H1 (cell line): ENCODE measurements around the gene SLC30A2. TPM values are rescaled to one million over a fixed set of nuclear protein-coding genes. Genes with fewer than 3 reads are reported as not detected.
A peak's percentile ranks its signal among the peaks of the same experiment; 100 is the strongest.

Experiments
- ASH2L ChIP-seq: fragments of 200-600, 300-600 bp; sonication (generic); IDR thresholded peaks from one replicate; pipeline ENCODE4 v1.7.1; 2017; ENCODE audit warnings: low read length
- BRCA1 ChIP-seq: IDR thresholded peaks from 2 replicates; pipeline ENCODE4 v1.6.1; 2012; ENCODE audit warnings: low read depth, low read length, improper control_type of control experiment
- CHD7 ChIP-seq: fragments of 300-600 bp; sonication (generic); IDR thresholded peaks from 2 replicates; pipeline ENCODE4 v1.7.1; 2012; ENCODE audit warnings: low read length, moderate library complexity, mild to moderate bottlenecking, inconsistent platforms; ENCODE audit not compliant: insufficient replicate concordance
- EZH2 ChIP-seq: fragments of 200-600 bp; sonication (generic); IDR thresholded peaks from 2 replicates; pipeline ENCODE4 v1.7.1; 2012; ENCODE audit warnings: low read depth, mild to moderate bottlenecking, moderate library complexity, low read length, inconsistent platforms; ENCODE audit not compliant: severe bottlenecking
- KDM5A ChIP-seq: fragments of 200-600 bp; IDR thresholded peaks from 2 replicates; pipeline ENCODE4 v1.7.1; 2012; ENCODE audit warnings: mild to moderate bottlenecking, low read length, inconsistent platforms, mixed read lengths
- NANOG ChIP-seq: IDR thresholded peaks from 2 replicates; pipeline ENCODE4 v1.6.1; 2011; ENCODE audit warnings: low read length, low read depth, mild to moderate bottlenecking, inconsistent platforms; ENCODE audit not compliant: insufficient read depth, poor library complexity, severe bottlenecking
- RFX5 ChIP-seq: IDR thresholded peaks from 2 replicates; pipeline ENCODE4 v1.6.1; 2011; ENCODE audit warnings: low read depth, low read length, improper control_type of control experiment, borderline replicate concordance
- SP1 ChIP-seq: IDR thresholded peaks from 2 replicates; pipeline ENCODE4 v1.6.1; 2011; ENCODE audit warnings: low read depth, low read length
- SRF ChIP-seq: IDR thresholded peaks from 2 replicates; pipeline ENCODE4 v1.6.1; 2011; ENCODE audit warnings: mild to moderate bottlenecking, low read depth, low read length, moderate library complexity
- TAF1 ChIP-seq: IDR thresholded peaks from 2 replicates; pipeline ENCODE4 v1.6.1; 2011; ENCODE audit warnings: mild to moderate bottlenecking, low read depth, low read length
- polyA plus RNA-seq, 7 experiments: library from polyadenylated mRNA; depleted of rRNA in 3 of 7; stranded (reverse) in 5 of 7; unstranded in 2 of 7; fragments of >200 nt in 5 of 7; fragments of 200-250 nt in 2 of 7; gene quantifications; 1 replicate in 5 of 7; 2 replicates in 1 of 7; 4 replicates in 1 of 7; pipeline versions ENCODE4 v1.2.1 to v1.2.3, GENCODE V29; 2011 to 2013; ENCODE audit warnings: missing spikeins in 2 of 7, mixed read lengths in 2 of 7
- total RNA-seq: library from RNA; stranded (reverse); fragmentation: NEBNext Ultra II Directional; extraction: Animal tissue kit (Norgen Biotek cat#: 25700); gene quantifications from 2 replicates; pipeline ENCODE4 v1.2.1, GENCODE V29; 2021

Gene SLC30A2
- total and polyA plus RNA-seq, 2 of the 8 experiments (the other 6 are each of a cell fraction or from before 2014, with no cell fraction given): 0.19 to 0.76 TPM

GRCh38 chr1:25997828-25998761 is 47.8 kb downstream of the SLC30A2 start, which contains the start of gene PAFAH2 (continued):
- TF ChIP-seq RFX5 (no peak), ASH2L (peak; percentile 50), CHD7 (no peak), SRF (no peak), EZH2 (no peak), KDM5A (peak; percentile 52; the same call in 1 of the 2 replicates), NANOG (no peak), SP1 (peak; percentile 88), BRCA1 (peak; percentile 51; the same call in 1 of the 2 replicates), TAF1 (peak; percentile 91)
